Suprapubic skin (tissue), 4 donors: ENCODE measurements around the gene CCDC87.
"Not testable (repeated sequence)": the region's sequence is repeated elsewhere in the genome, so short reads cannot be mapped to it uniquely, and the experiment has no call there.

ENCODE experiments used
- CTCF ChIP-seq, 2 donors: fragments of 200-600 bp in 1 of 2; fragments of 450-650 bp in 1 of 2; sonication (generic) in 1 of 2; IDR thresholded peaks; one replicate each; pipeline ENCODE4 v1.5.1; 2016 to 2019; ENCODE audit warnings: antibody characterized with exemption in 2 of 2, mild to moderate bottlenecking in 1 of 2, moderate library complexity in 1 of 2
- EP300 ChIP-seq: sonication (generic); formaldehyde crosslinking; IDR thresholded peaks from one replicate; pipeline ENCODE4 v1.6.1; 2017; ENCODE audit warnings: antibody characterized with exemption
- POLR2A ChIP-seq, 2 donors: fragments of 450-650 bp; IDR thresholded peaks; one replicate each; pipeline ENCODE4 v1.6.1; 2017; ENCODE audit warnings: antibody characterized with exemption in 2 of 2, mild to moderate bottlenecking in 2 of 2, moderate library complexity in 2 of 2
- POLR2AphosphoS5 ChIP-seq, 3 donors: sonication (generic); formaldehyde crosslinking; IDR thresholded peaks; one replicate each; pipeline ENCODE4 v1.6.1; 2017; ENCODE audit warnings: antibody characterized with exemption in 3 of 3

GRCh38 chr11:66606608-66607007 is 13.7 kb upstream of the CCDC87 start:
- TF ChIP-seq EP300; CTCF (IDR thresholded peaks at IDR 0.05); POLR2A (IDR thresholded peaks at IDR 0.05); POLR2AphosphoS5 (IDR thresholded peaks at IDR 0.05): not testable (repeated sequence)
